GM18508 (cell line): ENCODE results near the gene MAGIX.

Experiments
- ATAC-seq: cut with Tn5 transposase; IDR thresholded peaks from one replicate; pipeline ENCODE4 v1.9.1; 2021; ENCODE audit warnings: moderate number of reproducible peaks; ENCODE audit not compliant: insufficient read depth, unreplicated experiment

The MAGIX gene

GRCh38 chrX:49177873-49178480, 15.4 kb downstream of the MAGIX start:
- no peak for ATAC-seq

DNA sequence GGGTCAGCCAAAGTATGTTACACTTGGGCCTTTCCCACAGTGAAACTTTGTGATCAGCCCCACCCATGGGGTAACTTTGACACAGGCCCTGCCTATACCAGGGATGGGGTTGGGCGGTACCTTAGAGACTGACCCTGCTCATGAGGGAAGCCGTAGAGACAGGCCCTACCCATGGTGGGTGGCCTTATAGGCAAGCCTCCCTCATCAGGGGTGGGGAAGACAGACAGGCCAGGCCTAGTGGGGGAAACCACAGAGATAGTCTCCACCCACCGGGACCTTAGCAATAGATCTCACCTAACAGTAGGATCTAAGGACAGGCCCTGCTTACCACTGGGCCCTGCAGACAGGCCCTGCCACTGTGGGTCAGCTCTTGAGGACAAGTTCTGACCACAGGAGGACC, 16.0 kb downstream of the MAGIX start:
- ATAC-seq, result no peak

DNA sequence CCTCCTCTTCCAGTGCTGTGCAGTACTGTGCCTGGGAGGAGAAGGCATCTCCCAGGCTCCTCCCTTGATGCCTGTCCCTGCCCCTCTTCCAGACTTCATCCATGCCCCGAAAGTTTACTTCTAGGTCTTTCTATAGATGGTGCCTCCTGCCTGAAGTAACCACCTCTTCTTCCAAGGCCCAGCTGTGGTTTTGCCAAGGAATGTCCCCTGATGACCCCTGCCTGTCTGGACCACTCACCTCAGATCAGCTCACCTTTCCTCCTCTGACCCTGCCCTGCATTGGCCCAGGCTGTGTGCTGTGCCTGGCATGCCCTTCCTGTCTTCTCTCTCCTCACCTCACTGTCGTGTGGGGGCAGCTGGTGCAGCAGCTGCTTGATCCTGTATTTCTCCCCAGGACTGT, 16.8 kb downstream of the MAGIX start:
- ATAC-seq, result no peak

- no peak for ATAC-seq
Measured at GRCh38 chrX:49183701-49184281, 21.2 kb downstream of the MAGIX start.

- ATAC-seq, result no peak
Measured at GRCh38 chrX:49184294-49185281, 22.0 kb downstream of the MAGIX start.

DNA sequence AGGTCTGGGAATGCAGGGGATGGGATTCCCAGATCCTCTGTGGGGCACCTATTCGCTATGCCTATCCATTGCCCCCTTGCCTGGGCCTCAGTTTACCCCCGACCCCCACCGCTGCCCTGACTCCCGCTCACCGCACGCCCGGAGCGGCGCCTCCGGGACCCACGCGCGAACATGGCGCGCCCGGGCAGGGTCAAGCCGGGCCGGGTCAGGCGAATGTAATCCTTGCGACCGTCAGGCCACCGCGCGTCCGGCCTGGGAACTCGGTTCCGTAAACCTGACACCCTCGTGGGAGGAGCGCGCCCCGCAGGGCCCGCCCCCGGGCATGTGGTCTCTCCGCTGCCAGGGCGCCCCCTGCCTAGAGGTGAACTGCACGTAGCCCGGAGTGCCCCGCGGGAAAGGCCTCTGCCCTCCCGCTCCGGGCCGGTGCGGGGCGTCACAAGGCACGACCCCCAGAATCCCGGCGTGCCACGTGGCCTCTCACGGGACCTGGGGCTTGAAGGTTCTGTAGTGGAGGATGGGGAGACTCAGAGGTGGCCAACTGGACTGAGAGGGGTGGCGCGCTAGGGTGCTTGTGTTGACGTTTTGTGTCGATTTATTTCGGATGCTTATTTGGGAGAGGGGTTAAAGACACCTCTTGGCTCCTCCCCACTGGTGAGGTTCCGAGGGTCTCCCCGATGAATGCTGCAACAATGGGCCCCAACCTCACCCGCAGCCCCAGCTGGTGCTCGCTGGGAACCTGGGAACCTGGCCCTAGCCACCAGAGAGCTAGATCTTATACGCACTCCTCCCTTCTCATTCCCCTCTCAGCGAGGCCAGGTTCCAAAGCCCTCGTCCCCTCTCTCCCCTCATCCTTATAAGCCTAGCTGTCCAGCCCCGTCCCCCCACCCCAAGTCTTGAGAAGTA, 23.8 kb downstream of the MAGIX start, which contains the start of gene PRICKLE3:
Gene PRICKLE3, minus strand, starts transcription at position 249 of the 903 bp plus-strand sequence. Its CDS starts 76 bp downstream, at position 173.
- no peak for ATAC-seq

DNA sequence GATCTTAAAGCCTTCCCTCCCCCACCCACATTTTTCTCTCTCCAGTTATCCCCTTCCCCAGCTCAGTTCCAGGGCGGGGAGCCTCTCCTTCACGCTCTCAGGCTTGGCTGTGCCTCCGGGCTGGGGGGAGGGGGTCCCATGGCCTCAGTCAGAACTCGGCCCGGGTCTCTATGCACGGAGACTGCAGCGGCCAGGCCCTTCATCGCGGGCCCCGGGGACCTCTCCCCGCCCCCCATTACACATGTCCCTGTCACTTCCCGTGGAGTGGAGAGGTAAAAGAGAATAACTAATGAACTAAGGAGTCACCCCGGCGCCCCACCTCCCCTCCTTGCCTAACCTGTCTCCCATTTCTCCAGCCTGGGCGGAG, 24.5 kb downstream of the MAGIX start:
- no peak for ATAC-seq

GRCh38 chrX:49187526-49187925, 25.0 kb downstream of the MAGIX start:
- ATAC-seq, result no peak

DNA sequence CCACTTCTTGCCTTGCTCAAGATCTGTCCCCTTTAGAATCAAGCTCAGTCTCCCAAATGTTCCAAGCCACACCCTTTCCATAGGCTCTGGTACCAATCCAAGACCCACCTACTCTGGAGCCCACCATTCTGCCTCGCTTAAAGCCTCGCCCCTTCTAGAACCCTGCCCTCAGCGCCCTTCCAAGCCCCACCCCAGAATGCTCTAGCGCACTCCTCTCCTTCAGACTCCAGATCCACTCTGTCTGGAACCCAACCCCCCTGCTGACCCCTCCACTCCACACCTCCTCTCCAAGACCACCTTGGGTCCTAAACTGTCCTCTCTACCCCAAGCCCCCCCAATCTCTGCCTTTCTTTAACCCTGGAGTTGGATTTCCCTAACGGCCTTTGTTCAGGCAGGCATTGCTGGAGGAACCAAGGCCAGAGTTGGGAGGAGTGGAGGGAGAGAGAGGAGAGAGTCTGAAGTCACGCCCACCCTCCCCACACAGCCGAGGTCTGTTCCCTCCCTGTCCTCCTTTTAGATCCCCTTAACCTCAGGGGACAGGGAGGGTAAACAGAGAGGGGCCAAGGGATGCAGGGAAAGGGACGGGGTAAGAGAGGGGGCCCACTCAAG, 26.0 kb downstream of the MAGIX start:
- ATAC-seq, result no peak

- no peak for ATAC-seq
Measured at GRCh38 chrX:49189606-49190005, 27.0 kb downstream of the MAGIX start.

DNA sequence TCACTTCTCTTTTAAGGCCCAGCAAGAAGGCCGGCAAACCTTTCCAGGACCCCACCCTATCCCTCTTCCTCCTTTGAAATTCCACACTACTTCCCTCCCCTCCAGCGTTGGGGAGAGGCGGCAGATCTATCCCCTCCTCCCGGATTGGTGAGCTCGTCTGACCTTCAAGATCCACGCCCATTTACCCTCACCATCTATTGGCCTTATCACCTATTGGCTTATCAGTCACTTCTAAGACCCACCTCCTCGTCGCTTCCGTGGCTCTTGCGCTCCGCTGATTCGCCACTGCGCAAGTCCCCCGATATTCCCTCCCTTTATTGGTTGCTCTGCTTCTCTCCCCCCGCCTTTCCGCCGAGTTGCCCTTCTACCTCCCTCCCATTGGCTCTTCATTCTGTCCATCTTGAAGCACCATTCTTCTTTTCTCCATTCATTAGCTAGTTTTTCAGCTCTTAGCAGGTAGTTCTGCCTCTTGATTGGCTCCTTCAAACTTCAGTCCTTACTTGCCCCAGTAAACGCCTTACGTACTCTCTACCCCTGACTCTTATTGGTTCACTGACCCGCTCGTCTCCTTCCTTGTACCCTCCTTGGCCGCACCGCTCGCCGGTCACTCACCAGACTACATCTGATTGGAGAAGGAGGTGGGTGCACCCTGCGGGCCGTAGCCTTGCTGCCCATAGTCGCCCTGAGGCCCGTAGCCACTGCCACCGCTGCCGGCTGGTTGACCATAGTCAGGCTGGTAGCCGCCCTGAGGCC, 28.4 kb downstream of the MAGIX start:
- peak; percentile 83 for ATAC-seq

- ATAC-seq, result peak; percentile 3
Measured at GRCh38 chrX:49191574-49192011, 29.0 kb downstream of the MAGIX start.

GRCh38 chrX:49192722-49193328, 30.3 kb downstream of the MAGIX start:
- ATAC-seq, result no peak

GRCh38 chrX:49193542-49193964, 31.0 kb downstream of the MAGIX start:
- ATAC-seq, result no peak

- no peak for ATAC-seq
Measured at GRCh38 chrX:49197543-49198087, 35.1 kb downstream of the MAGIX start.

DNA sequence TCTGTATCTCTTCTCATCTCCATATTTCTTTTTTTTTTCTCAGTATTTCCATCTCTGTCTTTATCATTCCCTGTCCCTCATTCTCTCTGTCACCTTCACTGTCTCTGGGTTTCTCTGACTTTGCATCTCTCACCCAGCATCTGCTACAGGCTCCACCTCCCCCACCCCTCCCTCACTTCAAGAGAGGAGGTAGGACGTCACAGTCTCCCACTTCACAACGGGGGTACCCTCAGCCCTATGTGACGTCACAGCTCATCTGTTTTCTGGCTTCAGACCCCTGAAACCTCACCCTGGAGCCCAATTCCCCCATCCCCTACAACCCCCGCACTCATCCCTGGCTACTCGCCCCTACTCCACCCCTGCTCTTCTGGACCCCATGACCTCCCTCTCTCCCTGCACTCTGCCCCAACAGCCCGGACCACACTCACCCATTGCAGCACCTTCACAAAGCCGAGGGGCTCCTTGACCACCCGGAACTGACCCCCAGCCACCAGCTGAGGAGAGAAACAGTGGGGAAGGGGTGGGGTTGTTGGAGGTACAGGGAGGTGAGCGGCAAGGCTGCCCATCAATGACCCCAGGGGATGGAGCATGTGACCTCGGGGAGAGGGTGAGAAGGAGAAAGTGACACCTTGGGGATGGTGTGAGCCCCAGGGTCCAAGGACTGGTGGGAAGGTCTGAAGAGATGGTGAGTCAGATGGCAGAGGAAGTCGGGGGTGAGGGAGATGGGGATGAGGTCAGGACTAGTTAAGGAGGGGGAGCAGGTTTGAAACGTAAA, 36.2 kb downstream of the MAGIX start:
- ATAC-seq, result no peak

- ATAC-seq, result no peak
Measured at GRCh38 chrX:49199315-49199595, 36.7 kb downstream of the MAGIX start.
